ENCODE results near the gene C1S. TPM values are rescaled to one million over a fixed set of nuclear protein-coding genes. Genes with fewer than 3 reads are reported as not detected.
"Not testable (repeated sequence)": the region's sequence is repeated elsewhere in the genome, so short reads cannot be mapped to it uniquely, and the experiment has no call there.

C1S gene
- total RNA-seq, 1 donor from 2014 or later: 18.2 TPM

DNA sequence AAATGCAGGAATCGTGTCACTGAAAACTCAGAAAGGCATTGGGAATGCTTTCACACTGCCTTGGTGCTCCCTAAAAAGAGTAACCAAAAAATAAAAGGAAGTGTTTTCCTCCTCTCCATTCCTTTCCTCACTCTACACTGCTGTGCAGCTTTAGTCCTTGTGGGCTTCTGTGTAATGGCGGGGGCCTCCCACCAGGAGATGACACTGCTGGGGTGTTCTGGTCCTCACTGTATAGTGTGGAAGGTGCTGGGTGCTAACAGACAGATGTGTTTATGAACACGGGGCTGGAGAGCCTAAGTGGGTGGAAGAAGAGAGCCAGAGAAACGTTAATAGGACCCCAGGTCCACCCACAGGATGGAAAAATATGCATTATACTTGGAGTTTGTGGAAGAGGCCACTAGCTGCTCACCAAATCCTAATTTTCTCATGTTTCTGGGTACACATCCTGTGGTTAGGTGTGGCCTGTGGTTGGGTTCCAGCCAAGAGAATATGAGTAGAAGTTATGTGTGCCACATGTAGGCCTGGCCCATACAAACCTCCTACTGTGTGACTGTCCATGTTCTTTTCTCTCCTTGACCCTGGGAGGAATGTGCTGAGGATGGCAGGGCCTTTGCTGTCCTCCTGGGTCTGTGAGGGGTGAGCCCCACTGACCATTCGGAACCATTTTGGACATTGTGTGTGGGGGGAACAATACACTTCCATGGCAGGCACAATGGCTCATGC lies 14.0 kb upstream of the C1S start:
- Mint-ChIP-seq H3K27me3 (ENCODE audit: unreplicated experiment) (peaks cover 25% of the 10 kb centered on the region), H3K9me3 (ENCODE audit: unreplicated experiment) (no peaks in the 10 kb centered on the region), H3K36me3 (ENCODE audit: unreplicated experiment) (no peaks in the 10 kb centered on the region), H3K27ac (ENCODE audit: unreplicated experiment) (no peak overlapping the region), H3K4me1 (ENCODE audit: unreplicated experiment) (peaks cover 8% of the 10 kb centered on the region), H3K4me3 (ENCODE audit: unreplicated experiment) (no peak overlapping the region)
- TF ChIP-seq, protein P1, sequence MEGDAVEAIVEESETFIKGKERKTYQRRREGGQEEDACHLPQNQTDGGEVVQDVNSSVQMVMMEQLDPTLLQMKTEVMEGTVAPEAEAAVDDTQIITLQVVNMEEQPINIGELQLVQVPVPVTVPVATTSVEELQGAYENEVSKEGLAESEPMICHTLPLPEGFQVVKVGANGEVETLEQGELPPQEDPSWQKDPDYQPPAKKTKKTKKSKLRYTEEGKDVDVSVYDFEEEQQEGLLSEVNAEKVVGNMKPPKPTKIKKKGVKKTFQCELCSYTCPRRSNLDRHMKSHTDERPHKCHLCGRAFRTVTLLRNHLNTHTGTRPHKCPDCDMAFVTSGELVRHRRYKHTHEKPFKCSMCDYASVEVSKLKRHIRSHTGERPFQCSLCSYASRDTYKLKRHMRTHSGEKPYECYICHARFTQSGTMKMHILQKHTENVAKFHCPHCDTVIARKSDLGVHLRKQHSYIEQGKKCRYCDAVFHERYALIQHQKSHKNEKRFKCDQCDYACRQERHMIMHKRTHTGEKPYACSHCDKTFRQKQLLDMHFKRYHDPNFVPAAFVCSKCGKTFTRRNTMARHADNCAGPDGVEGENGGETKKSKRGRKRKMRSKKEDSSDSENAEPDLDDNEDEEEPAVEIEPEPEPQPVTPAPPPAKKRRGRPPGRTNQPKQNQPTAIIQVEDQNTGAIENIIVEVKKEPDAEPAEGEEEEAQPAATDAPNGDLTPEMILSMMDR (IDR thresholded peaks at IDR 0.05): no peak
- DNase-seq (ENCODE audit: extremely low spot score, unreplicated experiment): no peak

- H3K4me1 Mint-ChIP-seq (ENCODE audit: unreplicated experiment): peaks cover 6% of the 10 kb centered on the region
- H3K9me3 Mint-ChIP-seq (ENCODE audit: unreplicated experiment): no peaks in the 10 kb centered on the region
- no peak overlapping the region for H3K4me3 Mint-ChIP-seq (ENCODE audit: unreplicated experiment)
- no peak overlapping the region for H3K27ac Mint-ChIP-seq (ENCODE audit: unreplicated experiment)
- no peak for DNase-seq (ENCODE audit: extremely low spot score, unreplicated experiment)
- no peaks in the 10 kb centered on the region for H3K36me3 Mint-ChIP-seq (ENCODE audit: unreplicated experiment)
- peaks cover 33% of the 10 kb centered on the region for H3K27me3 Mint-ChIP-seq (ENCODE audit: unreplicated experiment)
- TF ChIP-seq, protein P1 (IDR thresholded peaks at IDR 0.05): no peak
Measured at GRCh38 chr12:7047306-7047705, 13.2 kb upstream of the C1S start.

- not testable (repeated sequence) for H3K4me1 Mint-ChIP-seq (ENCODE audit: unreplicated experiment); H3K9me3 Mint-ChIP-seq (ENCODE audit: unreplicated experiment); H3K27ac Mint-ChIP-seq (ENCODE audit: unreplicated experiment); H3K36me3 Mint-ChIP-seq (ENCODE audit: unreplicated experiment); H3K4me3 Mint-ChIP-seq (ENCODE audit: unreplicated experiment); DNase-seq (ENCODE audit: extremely low spot score, unreplicated experiment)
- H3K27me3 Mint-ChIP-seq (ENCODE audit: unreplicated experiment): peaks cover 47% of the 10 kb centered on the region
Measured at GRCh38 chr12:7049445-7049951, 11.0 kb upstream of the C1S start.

DNA sequence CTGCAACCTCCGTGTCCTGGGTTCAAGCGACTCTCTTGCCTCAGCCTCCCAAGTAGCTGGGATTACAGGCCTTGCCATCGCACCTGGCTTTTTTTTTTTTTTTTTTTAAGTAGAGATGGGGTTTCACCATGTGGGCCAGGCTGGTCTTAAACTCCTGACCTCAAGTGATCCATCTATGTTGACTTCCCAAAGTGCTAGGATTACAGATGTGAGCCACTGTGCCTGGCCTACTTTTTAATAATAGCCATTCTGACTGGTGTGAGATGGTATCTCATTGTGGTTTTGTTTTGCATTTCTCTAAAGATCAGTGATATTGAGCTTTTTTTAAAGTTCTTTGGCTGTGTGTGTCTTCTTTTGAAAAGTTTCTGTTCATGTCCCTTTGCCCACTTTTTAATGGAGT lies 10.5 kb upstream of the C1S start:
- not testable (repeated sequence) for H3K4me3 Mint-ChIP-seq (ENCODE audit: unreplicated experiment); H3K4me1 Mint-ChIP-seq (ENCODE audit: unreplicated experiment); H3K36me3 Mint-ChIP-seq (ENCODE audit: unreplicated experiment); DNase-seq (ENCODE audit: extremely low spot score, unreplicated experiment); H3K27ac Mint-ChIP-seq (ENCODE audit: unreplicated experiment); H3K9me3 Mint-ChIP-seq (ENCODE audit: unreplicated experiment)
- H3K27me3 Mint-ChIP-seq (ENCODE audit: unreplicated experiment): peaks cover 50% of the 10 kb centered on the region

DNA sequence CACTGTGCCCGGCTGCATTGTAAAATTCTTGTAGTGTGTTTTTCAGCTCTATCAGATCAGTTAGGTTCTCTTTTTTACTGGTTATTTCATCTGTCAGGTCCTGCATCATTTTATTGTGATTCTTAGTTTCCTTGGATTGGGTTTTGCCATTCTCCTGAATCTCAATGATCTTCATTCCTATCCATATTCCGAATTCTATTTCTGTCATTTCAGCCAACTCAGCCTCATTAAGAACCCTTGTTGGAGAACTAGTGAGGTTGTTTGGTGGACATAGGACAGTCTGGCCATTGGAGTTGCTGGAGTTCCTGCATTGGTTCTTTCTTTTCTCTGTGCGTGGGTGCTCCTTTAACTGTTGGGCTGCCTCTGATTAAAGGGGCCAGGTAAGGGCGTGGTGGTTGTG lies 5.6 kb upstream of the C1S start:
- H3K27me3 Mint-ChIP-seq (ENCODE audit: unreplicated experiment): peaks cover 67% of the 10 kb centered on the region
- H3K9me3 Mint-ChIP-seq (ENCODE audit: unreplicated experiment): no peaks in the 10 kb centered on the region
- no peak overlapping the region for H3K4me3 Mint-ChIP-seq (ENCODE audit: unreplicated experiment)
- DNase-seq (ENCODE audit: extremely low spot score, unreplicated experiment): no peak
- TF ChIP-seq, protein P1 (IDR thresholded peaks at IDR 0.05): no peak
- H3K36me3 Mint-ChIP-seq (ENCODE audit: unreplicated experiment): no peaks in the 10 kb centered on the region
- no peak overlapping the region for H3K27ac Mint-ChIP-seq (ENCODE audit: unreplicated experiment)
- peaks cover 3% of the 10 kb centered on the region for H3K4me1 Mint-ChIP-seq (ENCODE audit: unreplicated experiment)

- H3K36me3 Mint-ChIP-seq (ENCODE audit: unreplicated experiment); H3K27ac Mint-ChIP-seq (ENCODE audit: unreplicated experiment); DNase-seq (ENCODE audit: extremely low spot score, unreplicated experiment); H3K4me3 Mint-ChIP-seq (ENCODE audit: unreplicated experiment); H3K9me3 Mint-ChIP-seq (ENCODE audit: unreplicated experiment): not testable (repeated sequence)
- peaks cover 62% of the 10 kb centered on the region for H3K27me3 Mint-ChIP-seq (ENCODE audit: unreplicated experiment)
- peaks cover 11% of the 10 kb centered on the region for H3K4me1 Mint-ChIP-seq (ENCODE audit: unreplicated experiment)
Measured at GRCh38 chr12:7055736-7056135, 4.8 kb upstream of the C1S start.
